Chondrocyte (in vitro differentiated cells): ENCODE data around the gene HES6. TPM values are rescaled to one million over a fixed set of nuclear protein-coding genes. Genes with fewer than 3 reads are reported as not detected.
"Not testable (repeated sequence)": the region's sequence is repeated elsewhere in the genome, so short reads cannot be mapped to it uniquely, and the experiment has no call there.

ENCODE experiments used
- DNase-seq: peaks from one replicate; pipeline ENCODE4 v3.0.0; 2021; ENCODE audit warnings: mixed read lengths, low spot score
- H3K27ac Mint-ChIP-seq: one replicate; pipeline ENCODE4 v1.8.0; 2021; ENCODE audit warnings: mild to moderate bottlenecking, moderate library complexity, mixed read lengths; ENCODE audit not compliant: unreplicated experiment
- H3K27me3 Mint-ChIP-seq: 2 replicates; pipeline ENCODE4 v1.8.0; 2021; ENCODE audit warnings: low read depth, mixed read lengths
- H3K36me3 Mint-ChIP-seq: 2 replicates; pipeline ENCODE4 v1.8.0; 2021; ENCODE audit warnings: low read depth, mixed read lengths
- H3K4me1 Mint-ChIP-seq: 2 replicates; pipeline ENCODE4 v1.8.0; 2021; ENCODE audit warnings: low read depth, mild to moderate bottlenecking, mixed read lengths
- H3K4me3 Mint-ChIP-seq: one replicate; pipeline ENCODE4 v1.8.0; 2021; ENCODE audit warnings: mild to moderate bottlenecking, moderate library complexity, mixed read lengths; ENCODE audit not compliant: unreplicated experiment
- H3K9me3 Mint-ChIP-seq: 2 replicates; pipeline ENCODE4 v1.8.0; 2021; ENCODE audit warnings: low read depth, mixed read lengths
- CTCF ChIP-seq: fragments of 200-600 bp; sonication (generic); IDR thresholded peaks from 2 replicates; pipeline ENCODE4 v1.5.0; 2021; ENCODE audit warnings: antibody characterized with exemption, mild to moderate bottlenecking, moderate library complexity
- total RNA-seq: library from RNA; stranded (reverse); gene quantifications from 3 replicates; pipeline ENCODE4 v1.2.1, GENCODE V29; 2021

HES6 gene
- total RNA-seq, 1 donor from 2014 or later: 16.2 TPM

- Mint-ChIP-seq H3K27ac (no peak overlapping the region), H3K4me3 (no peak overlapping the region)
- no peak for DNase-seq
Measured at GRCh38 chr2:238278626-238279323, 38.9 kb upstream of the HES6 start.

GRCh38 chr2:238277695-238278094 is 37.9 kb upstream of the HES6 start:
- DNase-seq: no peak
- Mint-ChIP-seq H3K9me3 (no peaks in the 10 kb centered on the region), H3K27me3 (no peaks in the 10 kb centered on the region), H3K36me3 (peaks cover 7% of the 10 kb centered on the region), H3K27ac (no peak overlapping the region), H3K4me1 (no peaks in the 10 kb centered on the region), H3K4me3 (no peak overlapping the region)
- peak; percentile 29 for TF ChIP-seq CTCF

More at GRCh38 chr2:238278626-238279323, 38.9 kb upstream of the HES6 start:
- Mint-ChIP-seq H3K4me1 (no peaks in the 10 kb centered on the region), H3K9me3 (no peaks in the 10 kb centered on the region), H3K36me3 (peaks cover 6% of the 10 kb centered on the region), H3K27me3 (no peaks in the 10 kb centered on the region)
- no peak for TF ChIP-seq CTCF

GRCh38 chr2:238274152-238274865 is 34.5 kb upstream of the HES6 start:
- Mint-ChIP-seq H3K36me3 (peaks cover 9% of the 10 kb centered on the region), H3K27me3 (no peaks in the 10 kb centered on the region), H3K4me3 (no peak overlapping the region), H3K9me3 (no peaks in the 10 kb centered on the region), H3K27ac (no peak overlapping the region), H3K4me1 (no peaks in the 10 kb centered on the region)
- no peak for DNase-seq
- TF ChIP-seq CTCF: no peak

- not testable (repeated sequence) for H3K4me1 Mint-ChIP-seq, H3K9me3 Mint-ChIP-seq, DNase-seq, H3K4me3 Mint-ChIP-seq, H3K36me3 Mint-ChIP-seq, H3K27me3 Mint-ChIP-seq, H3K27ac Mint-ChIP-seq
Measured at GRCh38 chr2:238273433-238273832, 33.6 kb upstream of the HES6 start.

- no peaks in the 10 kb centered on the region for H3K27me3 Mint-ChIP-seq
- H3K36me3 Mint-ChIP-seq: peaks cover 14% of the 10 kb centered on the region
- no peak for DNase-seq
- H3K9me3 Mint-ChIP-seq: no peaks in the 10 kb centered on the region
- TF ChIP-seq CTCF: no peak
- no peaks in the 10 kb centered on the region for H3K4me1 Mint-ChIP-seq
- no peak overlapping the region for H3K4me3 Mint-ChIP-seq
- no peak overlapping the region for H3K27ac Mint-ChIP-seq
Measured at GRCh38 chr2:238272156-238272555, 32.3 kb upstream of the HES6 start.

- not testable (repeated sequence) for H3K27ac Mint-ChIP-seq, DNase-seq, H3K4me3 Mint-ChIP-seq, H3K27me3 Mint-ChIP-seq, H3K4me1 Mint-ChIP-seq, H3K9me3 Mint-ChIP-seq
- peaks cover 14% of the 10 kb centered on the region for H3K36me3 Mint-ChIP-seq
Measured at GRCh38 chr2:238271686-238272085, 31.8 kb upstream of the HES6 start.
